Measurements from ENCODE around the gene PLEKHM2.
"Not testable (repeated sequence)": the region's sequence is repeated elsewhere in the genome, so short reads cannot be mapped to it uniquely, and the experiment has no call there.

PLEKHM2 gene

DNA sequence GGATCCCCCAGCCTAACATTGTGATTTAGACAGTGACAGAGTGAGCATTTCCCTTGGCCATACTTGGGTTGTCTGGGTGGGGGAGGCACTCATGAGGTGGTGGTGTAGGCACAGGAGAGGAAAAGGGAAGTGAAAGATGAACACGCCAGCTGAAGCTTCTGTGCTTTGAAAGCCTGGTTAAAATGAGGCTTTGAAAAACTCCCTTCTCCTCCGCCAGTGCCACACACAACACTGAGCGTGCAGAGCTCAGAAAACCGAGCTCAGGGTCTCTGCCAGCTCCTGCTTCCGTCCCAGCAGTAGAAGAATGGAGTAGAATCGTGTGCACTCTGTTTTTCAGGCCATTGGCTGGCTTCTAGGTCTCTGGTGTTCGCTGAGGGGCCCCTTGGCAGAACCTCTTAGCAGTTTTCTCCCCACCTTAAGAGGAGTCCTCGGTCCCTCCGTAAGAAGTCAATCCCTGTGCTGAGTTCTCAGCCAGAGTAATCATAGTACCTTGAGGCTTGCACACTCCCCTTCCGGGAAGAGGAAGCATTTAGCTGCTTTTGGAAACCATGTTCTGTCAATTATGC is 12.9 kb downstream of the PLEKHM2 start:
- DNase-seq (ENCODE audit: low read depth in 1 of 2, low spot score in 1 of 2) = peak in 1 of 2 experiments; percentile 85
- TF ChIP-seq, protein P1, sequence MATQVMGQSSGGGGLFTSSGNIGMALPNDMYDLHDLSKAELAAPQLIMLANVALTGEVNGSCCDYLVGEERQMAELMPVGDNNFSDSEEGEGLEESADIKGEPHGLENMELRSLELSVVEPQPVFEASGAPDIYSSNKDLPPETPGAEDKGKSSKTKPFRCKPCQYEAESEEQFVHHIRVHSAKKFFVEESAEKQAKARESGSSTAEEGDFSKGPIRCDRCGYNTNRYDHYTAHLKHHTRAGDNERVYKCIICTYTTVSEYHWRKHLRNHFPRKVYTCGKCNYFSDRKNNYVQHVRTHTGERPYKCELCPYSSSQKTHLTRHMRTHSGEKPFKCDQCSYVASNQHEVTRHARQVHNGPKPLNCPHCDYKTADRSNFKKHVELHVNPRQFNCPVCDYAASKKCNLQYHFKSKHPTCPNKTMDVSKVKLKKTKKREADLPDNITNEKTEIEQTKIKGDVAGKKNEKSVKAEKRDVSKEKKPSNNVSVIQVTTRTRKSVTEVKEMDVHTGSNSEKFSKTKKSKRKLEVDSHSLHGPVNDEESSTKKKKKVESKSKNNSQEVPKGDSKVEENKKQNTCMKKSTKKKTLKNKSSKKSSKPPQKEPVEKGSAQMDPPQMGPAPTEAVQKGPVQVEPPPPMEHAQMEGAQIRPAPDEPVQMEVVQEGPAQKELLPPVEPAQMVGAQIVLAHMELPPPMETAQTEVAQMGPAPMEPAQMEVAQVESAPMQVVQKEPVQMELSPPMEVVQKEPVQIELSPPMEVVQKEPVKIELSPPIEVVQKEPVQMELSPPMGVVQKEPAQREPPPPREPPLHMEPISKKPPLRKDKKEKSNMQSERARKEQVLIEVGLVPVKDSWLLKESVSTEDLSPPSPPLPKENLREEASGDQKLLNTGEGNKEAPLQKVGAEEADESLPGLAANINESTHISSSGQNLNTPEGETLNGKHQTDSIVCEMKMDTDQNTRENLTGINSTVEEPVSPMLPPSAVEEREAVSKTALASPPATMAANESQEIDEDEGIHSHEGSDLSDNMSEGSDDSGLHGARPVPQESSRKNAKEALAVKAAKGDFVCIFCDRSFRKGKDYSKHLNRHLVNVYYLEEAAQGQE (IDR thresholded peaks at IDR 0.05; ENCODE audit: insufficient replicate concordance, low read depth) = no peak
- TF ChIP-seq, protein P2, sequence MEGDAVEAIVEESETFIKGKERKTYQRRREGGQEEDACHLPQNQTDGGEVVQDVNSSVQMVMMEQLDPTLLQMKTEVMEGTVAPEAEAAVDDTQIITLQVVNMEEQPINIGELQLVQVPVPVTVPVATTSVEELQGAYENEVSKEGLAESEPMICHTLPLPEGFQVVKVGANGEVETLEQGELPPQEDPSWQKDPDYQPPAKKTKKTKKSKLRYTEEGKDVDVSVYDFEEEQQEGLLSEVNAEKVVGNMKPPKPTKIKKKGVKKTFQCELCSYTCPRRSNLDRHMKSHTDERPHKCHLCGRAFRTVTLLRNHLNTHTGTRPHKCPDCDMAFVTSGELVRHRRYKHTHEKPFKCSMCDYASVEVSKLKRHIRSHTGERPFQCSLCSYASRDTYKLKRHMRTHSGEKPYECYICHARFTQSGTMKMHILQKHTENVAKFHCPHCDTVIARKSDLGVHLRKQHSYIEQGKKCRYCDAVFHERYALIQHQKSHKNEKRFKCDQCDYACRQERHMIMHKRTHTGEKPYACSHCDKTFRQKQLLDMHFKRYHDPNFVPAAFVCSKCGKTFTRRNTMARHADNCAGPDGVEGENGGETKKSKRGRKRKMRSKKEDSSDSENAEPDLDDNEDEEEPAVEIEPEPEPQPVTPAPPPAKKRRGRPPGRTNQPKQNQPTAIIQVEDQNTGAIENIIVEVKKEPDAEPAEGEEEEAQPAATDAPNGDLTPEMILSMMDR (IDR thresholded peaks at IDR 0.05; ENCODE audit: insufficient read depth, low read length) = no peak
- TF ChIP-seq POLR2AphosphoS5 (IDR thresholded peaks at IDR 0.05; ENCODE audit: low read depth) (no peak), SPI1 (IDR thresholded peaks at IDR 0.05; ENCODE audit: borderline replicate concordance, low read depth) (peak; percentile 98), GABPA (IDR thresholded peaks at IDR 0.05; ENCODE audit: low read depth) (no peak)
- Histone ChIP-seq H3K27me3 (ENCODE audit: insufficient read depth, poor library complexity, severe bottlenecking) (no peaks in the 10 kb centered on the region), H3K27ac (replicated peaks) (peak overlapping the region; percentile 74), H3K4me3 (replicated peaks; ENCODE audit: insufficient read depth, low read length) (peak overlapping the region; percentile 16; the same call in 1 of the 2 replicates)

DNA sequence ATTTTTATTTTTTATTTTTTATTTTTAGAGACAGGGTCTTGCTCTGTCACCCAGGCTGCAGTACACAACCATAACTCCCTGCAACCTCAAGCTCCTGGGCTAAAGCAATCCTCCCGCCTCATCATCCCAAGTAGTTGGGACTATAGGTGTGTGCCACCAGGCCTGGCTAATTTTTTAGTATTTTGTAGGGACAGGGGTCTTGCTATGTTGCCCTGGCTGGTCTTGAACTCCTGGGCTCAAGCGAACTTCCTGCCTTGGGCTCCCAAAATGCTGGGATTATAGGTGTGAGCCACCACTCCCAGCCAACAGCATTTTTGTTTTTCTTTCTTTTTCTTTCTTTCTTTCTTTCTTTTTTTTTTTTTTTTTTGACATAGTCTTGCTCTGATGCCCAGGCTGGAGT is 14.1 kb downstream of the PLEKHM2 start:
- H3K27ac ChIP-seq (replicated peaks) = no peak overlapping the region
- H3K4me3 ChIP-seq (replicated peaks; ENCODE audit: insufficient read depth, low read length) = no peak overlapping the region
- no peaks in the 10 kb centered on the region for H3K27me3 ChIP-seq (ENCODE audit: insufficient read depth, poor library complexity, severe bottlenecking)
- DNase-seq (ENCODE audit: low read depth in 1 of 2, low spot score in 1 of 2) = no peak
- TF ChIP-seq POLR2AphosphoS5 (IDR thresholded peaks at IDR 0.05; ENCODE audit: low read depth) = no peak
- TF ChIP-seq SPI1 (IDR thresholded peaks at IDR 0.05; ENCODE audit: borderline replicate concordance, low read depth) = no peak
- TF ChIP-seq, protein P2 (IDR thresholded peaks at IDR 0.05; ENCODE audit: insufficient read depth, low read length) = no peak
- TF ChIP-seq GABPA (IDR thresholded peaks at IDR 0.05; ENCODE audit: low read depth) = no peak
- TF ChIP-seq, protein P1 (IDR thresholded peaks at IDR 0.05; ENCODE audit: insufficient replicate concordance, low read depth) = no peak

DNA sequence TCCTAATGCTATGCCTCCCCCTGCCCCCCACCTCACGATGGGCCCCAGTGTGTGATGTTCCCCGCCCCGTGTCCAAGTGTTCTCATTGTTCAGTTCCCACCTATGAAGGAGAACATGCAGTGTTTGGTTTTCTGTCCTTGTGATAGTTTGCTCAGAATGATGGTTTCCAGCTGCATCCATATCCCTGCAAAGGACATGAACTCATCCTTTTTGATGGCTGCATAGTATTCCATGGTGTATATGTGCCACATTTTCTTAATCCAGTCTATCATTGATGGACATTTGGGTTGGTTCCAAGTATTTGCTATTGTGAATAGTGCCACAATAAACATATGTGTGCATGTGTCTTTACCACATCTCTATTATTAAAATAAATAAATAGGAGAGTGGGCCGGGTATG is 15.2 kb downstream of the PLEKHM2 start:
- DNase-seq (ENCODE audit: low read depth in 1 of 2, low spot score in 1 of 2); H3K4me3 ChIP-seq (replicated peaks; ENCODE audit: insufficient read depth, low read length); H3K27me3 ChIP-seq (ENCODE audit: insufficient read depth, poor library complexity, severe bottlenecking); H3K27ac ChIP-seq (replicated peaks): not testable (repeated sequence)

DNA sequence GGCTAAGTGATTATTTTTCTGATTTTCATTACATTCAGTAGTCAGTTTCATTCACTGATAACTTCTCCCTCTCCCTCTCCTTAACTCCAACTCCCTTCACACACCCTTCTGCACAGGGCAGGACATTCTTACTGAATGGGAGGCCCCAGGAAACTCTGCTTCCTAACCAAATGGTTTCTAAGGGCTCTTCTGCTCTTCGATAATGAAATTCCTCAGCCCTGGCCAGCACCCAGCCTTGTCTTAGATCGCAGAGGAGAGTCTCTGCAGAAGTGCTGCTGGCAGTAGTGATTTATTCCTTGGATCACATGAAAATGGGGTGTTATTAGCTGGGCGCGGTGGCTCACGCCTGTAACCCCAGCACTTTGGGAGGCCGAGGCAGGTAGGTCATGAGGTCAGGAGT is 16.4 kb downstream of the PLEKHM2 start:
- H3K27ac ChIP-seq (replicated peaks) = no peak overlapping the region
- H3K27me3 ChIP-seq (ENCODE audit: insufficient read depth, poor library complexity, severe bottlenecking) = no peaks in the 10 kb centered on the region
- H3K4me3 ChIP-seq (replicated peaks; ENCODE audit: insufficient read depth, low read length) = no peak overlapping the region
- DNase-seq (ENCODE audit: low read depth in 1 of 2, low spot score in 1 of 2) = no peak
- TF ChIP-seq, protein P1 (IDR thresholded peaks at IDR 0.05; ENCODE audit: insufficient replicate concordance, low read depth) = no peak
- TF ChIP-seq, protein P2 (IDR thresholded peaks at IDR 0.05; ENCODE audit: insufficient read depth, low read length) = no peak
- TF ChIP-seq SPI1 (IDR thresholded peaks at IDR 0.05; ENCODE audit: borderline replicate concordance, low read depth) (no peak), POLR2AphosphoS5 (IDR thresholded peaks at IDR 0.05; ENCODE audit: low read depth) (no peak), GABPA (IDR thresholded peaks at IDR 0.05; ENCODE audit: low read depth) (no peak)

Data from HL-60 (cell line).